ENCODE data around the gene CACUL1.
A peak's percentile ranks its signal among the peaks of the same experiment; 100 is the strongest.

Gene CACUL1

GRCh38 chr10:118732245-118733165 is 22.3 kb downstream of the CACUL1 start:
- DNase-seq: no peak

GRCh38 chr10:118730756-118731456 is 23.9 kb downstream of the CACUL1 start:
- no peak for DNase-seq

GRCh38 chr10:118729641-118730258 is 25.0 kb downstream of the CACUL1 start:
- no peak for DNase-seq

- no peak for DNase-seq
These were observed 25.6 kb downstream of the CACUL1 start for GRCh38 chr10:118729200-118729599.

GRCh38 chr10:118725886-118726500 is 28.8 kb downstream of the CACUL1 start:
- DNase-seq: no peak

GRCh38 chr10:118723466-118723865 is 31.3 kb downstream of the CACUL1 start:
- no peak for DNase-seq

- no peak for DNase-seq
These were observed 33.3 kb downstream of the CACUL1 start for GRCh38 chr10:118721539-118721876.

- peak; percentile 50 for DNase-seq
These were observed 33.9 kb downstream of the CACUL1 start for GRCh38 chr10:118720685-118721538.

GRCh38 chr10:118714366-118714765 is 40.4 kb downstream of the CACUL1 start:
- no peak for DNase-seq

GRCh38 chr10:118712930-118713634 is 41.7 kb downstream of the CACUL1 start:
- DNase-seq: no peak

GRCh38 chr10:118712080-118712479 is 42.7 kb downstream of the CACUL1 start:
- no peak for DNase-seq

GRCh38 chr10:118710487-118710886 is 44.3 kb downstream of the CACUL1 start:
- DNase-seq: no peak

- DNase-seq: no peak
These were observed 46.2 kb downstream of the CACUL1 start for GRCh38 chr10:118708571-118708970.

- no peak for DNase-seq
These were observed 50.1 kb downstream of the CACUL1 start for GRCh38 chr10:118704711-118705110.

- no peak for DNase-seq
These were observed 53.0 kb downstream of the CACUL1 start for GRCh38 chr10:118701529-118702323.

GRCh38 chr10:118698421-118698820 is 56.3 kb downstream of the CACUL1 start:
- DNase-seq: peak; percentile 58

- DNase-seq: no peak
These were observed 59.9 kb downstream of the CACUL1 start for GRCh38 chr10:118694848-118695247.

GRCh38 chr10:118692872-118693271 is 61.9 kb downstream of the CACUL1 start:
- no peak for DNase-seq

GRCh38 chr10:118689070-118689858 is 65.5 kb downstream of the CACUL1 start:
- DNase-seq: no peak

- no peak for DNase-seq
These were observed 67.3 kb downstream of the CACUL1 start for GRCh38 chr10:118687472-118687871.

Measured in T-helper 9 cell (primary cell).